HEK293 (cell line): ENCODE data around the gene PITPNM1.

Experiments
- CTCF ChIA-PET: fragments of 350-600 bp; formaldehyde crosslinking; extraction: SDS; loops from one replicate; lab custom pipeline; 2021; ENCODE audit warnings: antibody characterized with exemption; lab: Yijun Ruan, JAX
- POLR2A ChIA-PET: fragments of 300-600 bp; formaldehyde crosslinking; extraction: SDS; loops from one replicate; lab custom pipeline; 2020; ENCODE audit warnings: antibody characterized with exemption, inconsistent platforms; lab: Yijun Ruan, JAX
- H3K27ac ChIP-seq: fragments of 200-500 bp; sonication (Bioruptor generic); 2 replicates; pipeline ENCODE4 v1.5.1; 2014; ENCODE audit warnings: low read depth, low read length, control low read depth, inconsistent platforms; ENCODE audit errors: extremely low read depth
- H3K36me3 ChIP-seq, 2 experiments: fragments of 200-500 bp in 1 of 2; sonication (Bioruptor generic) in 1 of 2; 1 replicate in 1 of 2; 2 replicates in 1 of 2; pipeline ENCODE4 v1.5.1; 2014 to 2017; ENCODE audit warnings: inconsistent platforms in 2 of 2, low read length in 2 of 2; ENCODE audit not compliant: control insufficient read depth in 2 of 2, insufficient read depth in 1 of 2
- H3K4me1 ChIP-seq: fragments of 200-500 bp; sonication (Bioruptor generic); 2 replicates; pipeline ENCODE4 v1.5.1; 2014; ENCODE audit warnings: mild to moderate bottlenecking, low read length, inconsistent platforms; ENCODE audit not compliant: control insufficient read depth, insufficient read depth
- H3K4me3 ChIP-seq: 2 replicates; pipeline ENCODE4 v1.5.1; 2011; ENCODE audit warnings: low read depth, mild to moderate bottlenecking, control low read depth, low read length, moderate library complexity
- H3K9me3 ChIP-seq: fragments of 200-500 bp; sonication (Bioruptor generic); 2 replicates; pipeline ENCODE4 v1.5.1; 2014; ENCODE audit warnings: low read depth, low read length, inconsistent platforms; ENCODE audit not compliant: control insufficient read depth, insufficient read depth
- CTCF ChIP-seq: fragments of 450-650 bp; formaldehyde crosslinking; IDR thresholded peaks from 2 replicates; pipeline ENCODE4 v1.5.1; 2016; ENCODE audit warnings: missing biosample characterization, missing genetic modification characterization
- EGR2 ChIP-seq: fragments of 450-650 bp; formaldehyde crosslinking; IDR thresholded peaks from 2 replicates; pipeline ENCODE4 v1.5.1; 2016; ENCODE audit warnings: low read depth, missing biosample characterization, missing genetic modification characterization
- PRDM4 ChIP-seq: fragments of 450-650 bp; formaldehyde crosslinking; IDR thresholded peaks from 2 replicates; pipeline ENCODE4 v1.5.1; 2017; ENCODE audit warnings: missing biosample characterization, missing genetic modification characterization
- SP3 ChIP-seq: fragments of 450-650 bp; formaldehyde crosslinking; IDR thresholded peaks from 2 replicates; pipeline ENCODE4 v1.5.1; 2016; ENCODE audit warnings: missing biosample characterization, missing genetic modification characterization
- TSHZ1 ChIP-seq: fragments of 450-650 bp; formaldehyde crosslinking; IDR thresholded peaks from 2 replicates; pipeline ENCODE4 v1.5.1; 2016; ENCODE audit warnings: missing biosample characterization, missing genetic modification characterization, borderline replicate concordance
- WT1 ChIP-seq: fragments of 450-650 bp; formaldehyde crosslinking; IDR thresholded peaks from 2 replicates; pipeline ENCODE4 v1.5.1; 2016; ENCODE audit warnings: missing biosample characterization, missing genetic modification characterization
- ZBTB48 ChIP-seq: fragments of 450-650 bp; formaldehyde crosslinking; IDR thresholded peaks from 2 replicates; pipeline ENCODE4 v1.5.1; 2016; ENCODE audit warnings: missing biosample characterization, missing genetic modification characterization
- ZNF157 ChIP-seq: fragments of 450-650 bp; formaldehyde crosslinking; IDR thresholded peaks from 2 replicates; pipeline ENCODE4 v1.5.1; 2016; ENCODE audit warnings: missing biosample characterization, missing genetic modification characterization
- ZNF19 ChIP-seq: fragments of 450-650 bp; formaldehyde crosslinking; IDR thresholded peaks from 2 replicates; pipeline ENCODE4; 2016; ENCODE audit warnings: missing biosample characterization, missing genetic modification characterization, low read depth
- ZNF202 ChIP-seq: fragments of 450-650 bp; formaldehyde crosslinking; IDR thresholded peaks from 2 replicates; pipeline ENCODE4 v1.5.1; 2016; ENCODE audit warnings: missing biosample characterization, missing genetic modification characterization, borderline replicate concordance
- ZNF266 ChIP-seq: fragments of 450-650 bp; formaldehyde crosslinking; IDR thresholded peaks from 2 replicates; pipeline ENCODE4 v1.5.1; 2016; ENCODE audit warnings: missing biosample characterization, missing genetic modification characterization, low read depth
- ZNF311 ChIP-seq: fragments of 450-650 bp; formaldehyde crosslinking; IDR thresholded peaks from 2 replicates; pipeline ENCODE4 v1.5.1; 2017; ENCODE audit warnings: missing biosample characterization, missing genetic modification characterization, borderline replicate concordance
- ZNF423 ChIP-seq: fragments of 450-650 bp; formaldehyde crosslinking; IDR thresholded peaks from 2 replicates; pipeline ENCODE4 v1.5.1; 2016; ENCODE audit warnings: missing biosample characterization, missing genetic modification characterization
- ZNF473 ChIP-seq: fragments of 450-650 bp; formaldehyde crosslinking; IDR thresholded peaks from 2 replicates; pipeline ENCODE4 v1.5.1; 2017; ENCODE audit warnings: missing biosample characterization, missing genetic modification characterization
- ZNF621 ChIP-seq: fragments of 450-650 bp; formaldehyde crosslinking; IDR thresholded peaks from 2 replicates; pipeline ENCODE4 v1.5.1; 2017; ENCODE audit warnings: missing biosample characterization, missing genetic modification characterization
- ZNF645 ChIP-seq: fragments of 450-650 bp; formaldehyde crosslinking; IDR thresholded peaks from 2 replicates; pipeline ENCODE4; 2016; ENCODE audit warnings: missing biosample characterization, missing genetic modification characterization
- ZNF701 ChIP-seq: fragments of 450-650 bp; formaldehyde crosslinking; IDR thresholded peaks from 2 replicates; pipeline ENCODE4 v1.5.1; 2016; ENCODE audit warnings: missing biosample characterization, missing genetic modification characterization
- TF ChIP-seq, protein P1 (sequence below): fragments of 450-650 bp; formaldehyde crosslinking; IDR thresholded peaks from 2 replicates; pipeline ENCODE4 v1.5.1; 2017; ENCODE audit warnings: missing biosample characterization, missing genetic modification characterization
- TF ChIP-seq, protein P2 (sequence below): fragments of 450-650 bp; formaldehyde crosslinking; IDR thresholded peaks from 2 replicates; pipeline ENCODE4 v1.5.1; 2016; ENCODE audit warnings: missing biosample characterization, missing genetic modification characterization, borderline replicate concordance
- TF ChIP-seq, protein P3 (sequence below): fragments of 450-650 bp; formaldehyde crosslinking; IDR thresholded peaks from 2 replicates; pipeline ENCODE4 v1.5.1; 2016; ENCODE audit warnings: missing biosample characterization, missing genetic modification characterization

PITPNM1 gene

GRCh38 chr11:67522338-67522737 lies 17.2 kb upstream of the PITPNM1 start:
- CTCF ChIA-PET: no interaction called here
- no peaks in the 10 kb centered on the region for H3K36me3 ChIP-seq
- TF ChIP-seq ZNF202 (no peak), WT1 (tag by site-specific recombination) (no peak), ZNF423 (tag by site-specific recombination) (no peak), EGR2 (no peak), PRDM4 (tag by site-specific recombination) (no peak), ZNF473 (tag by site-specific recombination) (no peak), CTCF (tag by site-specific recombination) (no peak), ZNF311 (no peak), ZNF266 (tag by site-specific recombination) (no peak), ZBTB48 (tag by site-specific recombination) (no peak), ZNF621 (tag by site-specific recombination) (no peak), ZNF157 (tag by site-specific recombination) (no peak), ZNF19 (tag by site-specific recombination) (no peak), ZNF645 (no peak), SP3 (tag by site-specific recombination) (no peak), ZNF701 (tag by site-specific recombination) (no peak), TSHZ1 (no peak)
- TF ChIP-seq, protein P1, sequence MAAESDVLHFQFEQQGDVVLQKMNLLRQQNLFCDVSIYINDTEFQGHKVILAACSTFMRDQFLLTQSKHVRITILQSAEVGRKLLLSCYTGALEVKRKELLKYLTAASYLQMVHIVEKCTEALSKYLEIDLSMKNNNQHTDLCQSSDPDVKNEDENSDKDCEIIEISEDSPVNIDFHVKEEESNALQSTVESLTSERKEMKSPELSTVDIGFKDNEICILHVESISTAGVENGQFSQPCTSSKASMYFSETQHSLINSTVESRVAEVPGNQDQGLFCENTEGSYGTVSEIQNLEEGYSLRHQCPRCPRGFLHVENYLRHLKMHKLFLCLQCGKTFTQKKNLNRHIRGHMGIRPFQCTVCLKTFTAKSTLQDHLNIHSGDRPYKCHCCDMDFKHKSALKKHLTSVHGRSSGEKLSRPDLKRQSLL (tag by site-specific recombination): no peak
- TF ChIP-seq, protein P2, sequence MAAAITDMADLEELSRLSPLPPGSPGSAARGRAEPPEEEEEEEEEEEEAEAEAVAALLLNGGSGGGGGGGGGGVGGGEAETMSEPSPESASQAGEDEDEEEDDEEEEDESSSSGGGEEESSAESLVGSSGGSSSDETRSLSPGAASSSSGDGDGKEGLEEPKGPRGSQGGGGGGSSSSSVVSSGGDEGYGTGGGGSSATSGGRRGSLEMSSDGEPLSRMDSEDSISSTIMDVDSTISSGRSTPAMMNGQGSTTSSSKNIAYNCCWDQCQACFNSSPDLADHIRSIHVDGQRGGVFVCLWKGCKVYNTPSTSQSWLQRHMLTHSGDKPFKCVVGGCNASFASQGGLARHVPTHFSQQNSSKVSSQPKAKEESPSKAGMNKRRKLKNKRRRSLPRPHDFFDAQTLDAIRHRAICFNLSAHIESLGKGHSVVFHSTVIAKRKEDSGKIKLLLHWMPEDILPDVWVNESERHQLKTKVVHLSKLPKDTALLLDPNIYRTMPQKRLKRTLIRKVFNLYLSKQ (tag by site-specific recombination): no peak
- TF ChIP-seq, protein P3, sequence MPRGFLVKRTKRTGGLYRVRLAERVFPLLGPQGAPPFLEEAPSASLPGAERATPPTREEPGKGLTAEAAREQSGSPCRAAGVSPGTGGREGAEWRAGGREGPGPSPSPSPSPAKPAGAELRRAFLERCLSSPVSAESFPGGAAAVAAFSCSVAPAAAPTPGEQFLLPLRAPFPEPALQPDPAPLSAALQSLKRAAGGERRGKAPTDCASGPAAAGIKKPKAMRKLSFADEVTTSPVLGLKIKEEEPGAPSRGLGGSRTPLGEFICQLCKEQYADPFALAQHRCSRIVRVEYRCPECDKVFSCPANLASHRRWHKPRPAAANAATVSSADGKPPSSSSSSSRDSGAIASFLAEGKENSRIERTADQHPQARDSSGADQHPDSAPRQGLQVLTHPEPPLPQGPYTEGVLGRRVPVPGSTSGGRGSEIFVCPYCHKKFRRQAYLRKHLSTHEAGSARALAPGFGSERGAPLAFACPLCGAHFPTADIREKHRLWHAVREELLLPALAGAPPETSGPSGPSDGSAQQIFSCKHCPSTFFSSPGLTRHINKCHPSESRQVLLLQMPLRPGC (tag by site-specific recombination): no peak
- H3K4me3 ChIP-seq: no peak overlapping the region
- H3K4me1 ChIP-seq: no peaks in the 10 kb centered on the region
- H3K27ac ChIP-seq: no peak overlapping the region
- POLR2A ChIA-PET: no interaction called here
- H3K9me3 ChIP-seq: no peaks in the 10 kb centered on the region
